SK-N-MC (cell line): ENCODE results near the gene SPTBN4.
"Not testable (repeated sequence)": the region's sequence is repeated elsewhere in the genome, so short reads cannot be mapped to it uniquely, and the experiment has no call there.

Experiments used
- DNase-seq: peaks from one replicate; pipeline ENCODE4 v3.0.0-alpha.2; 2011; ENCODE audit warnings: low read depth, low spot score
- H3K27ac ChIP-seq: fragments of 200-600 bp; sonication (generic); 2 replicates; pipeline ENCODE4 v1.5.1; 2016; ENCODE audit warnings: mixed run types
- H3K36me3 ChIP-seq: fragments of 200-600 bp; sonication (generic); 2 replicates; pipeline ENCODE4 v1.6.1; 2017; ENCODE audit warnings: antibody characterized with exemption, low read length, mixed read lengths; ENCODE audit not compliant: insufficient read depth
- H3K4me3 ChIP-seq: fragments of 200-600 bp; sonication (generic); 2 replicates; pipeline ENCODE4 v1.5.1; 2016
- H3K9ac ChIP-seq: fragments of 200-600 bp; sonication (generic); 2 replicates; pipeline ENCODE4 v1.8.0; 2017; ENCODE audit warnings: mixed run types, mixed read lengths; ENCODE audit not compliant: insufficient read length
- H3K9me3 ChIP-seq: fragments of 200-600 bp; sonication (generic); 2 replicates; pipeline ENCODE4 v1.6.1; 2017; ENCODE audit warnings: low read depth, mild to moderate bottlenecking, antibody characterized with exemption, low read length, moderate library complexity, mixed read lengths
- EZH2 ChIP-seq: fragments of 200-600 bp; sonication (generic); IDR thresholded peaks from one replicate; pipeline ENCODE4 v1.6.1; 2017; ENCODE audit warnings: antibody characterized with exemption
- FOXP2 ChIP-seq: optimal IDR thresholded peaks from 2 replicates; pipeline ENCODE3; 2011; ENCODE audit warnings: mild to moderate bottlenecking, moderate library complexity; ENCODE audit not compliant: insufficient read depth; ENCODE audit errors: extremely low read length, control extremely low read depth
- POLR2AphosphoS5 ChIP-seq: IDR thresholded peaks from 2 replicates; pipeline ENCODE4 v1.6.1; 2012; ENCODE audit warnings: mild to moderate bottlenecking, low read depth, low read length, borderline replicate concordance

The SPTBN4 gene

GRCh38 chr19:40458597-40458974 is 8.2 kb upstream of the SPTBN4 start:
- Histone ChIP-seq H3K9me3 (no peaks in the 10 kb centered on the region), H3K36me3 (no peaks in the 10 kb centered on the region)

GRCh38 chr19:40460185-40460584 is 6.6 kb upstream of the SPTBN4 start:
- Histone ChIP-seq H3K9me3 (no peaks in the 10 kb centered on the region), H3K4me3 (no peak overlapping the region), H3K27ac (no peak overlapping the region), H3K36me3 (no peaks in the 10 kb centered on the region), H3K9ac (no peak overlapping the region)
- no peak for DNase-seq
- TF ChIP-seq FOXP2 (no peak), EZH2 (no peak), POLR2AphosphoS5 (no peak)

More at GRCh38 chr19:40458597-40458974, 8.2 kb upstream of the SPTBN4 start:
- DNase-seq, result no peak
- no peak overlapping the region for H3K27ac ChIP-seq
- H3K4me3 ChIP-seq, result no peak overlapping the region
- H3K9ac ChIP-seq, result no peak overlapping the region
- no peak for TF ChIP-seq POLR2AphosphoS5
- no peak for TF ChIP-seq FOXP2

DNA sequence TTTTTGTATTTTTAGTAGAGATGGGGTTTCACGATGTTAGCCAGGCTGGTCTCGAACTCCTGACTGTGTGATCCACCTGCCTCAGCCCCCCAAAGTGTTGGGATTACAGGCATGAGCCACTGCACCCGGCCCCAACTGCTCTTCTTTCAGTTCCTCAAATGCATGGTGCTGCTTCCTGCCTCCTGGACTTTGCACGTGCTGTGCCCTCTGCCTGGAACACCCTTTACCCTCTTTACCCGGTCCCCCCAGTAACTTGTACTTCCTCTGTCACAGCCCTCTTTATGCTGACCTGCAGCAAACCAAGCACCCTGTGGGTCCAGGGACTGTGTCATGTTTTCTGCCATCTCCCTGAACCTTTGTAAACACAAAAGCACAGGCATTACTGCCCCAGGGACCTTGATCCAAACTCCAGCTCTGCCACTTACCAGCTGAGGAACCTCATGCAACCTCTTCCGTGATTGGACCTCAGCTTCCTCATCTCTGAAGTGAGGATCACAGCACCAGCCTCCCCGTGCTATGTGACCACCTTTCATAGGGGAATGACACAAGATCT is 5.1 kb upstream of the SPTBN4 start:
- DNase-seq, result no peak

DNA sequence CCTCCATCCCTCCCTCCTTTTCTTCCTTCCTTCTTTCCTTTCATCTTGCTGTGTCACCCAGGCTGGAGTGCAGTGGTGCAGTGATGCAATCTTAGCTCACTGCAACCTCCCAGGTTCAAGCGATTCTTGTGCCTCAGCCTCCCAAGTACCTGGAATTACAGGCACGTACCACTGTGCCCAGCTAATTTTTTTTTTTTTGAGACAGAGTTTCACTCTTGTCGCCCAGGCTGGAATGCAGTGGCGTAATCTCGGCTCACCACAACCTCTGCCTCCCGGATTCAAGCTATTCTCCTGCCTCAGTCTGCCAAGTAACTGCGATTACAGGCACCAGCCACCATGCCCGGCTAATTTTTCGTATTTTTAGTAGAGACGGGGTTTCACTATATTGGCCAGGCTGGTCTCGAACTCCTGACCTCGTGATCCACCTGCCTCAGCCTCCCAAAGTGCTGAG is 3.2 kb upstream of the SPTBN4 start:
- H3K36me3 ChIP-seq, H3K9me3 ChIP-seq, H3K9ac ChIP-seq, DNase-seq: not testable (repeated sequence)
- peak overlapping the region; percentile 94 for H3K27ac ChIP-seq
- 0 out of 2 replicates have a peak overlapping the region, but pooled peaks have one; percentile 89 for H3K4me3 ChIP-seq

More for the DNA sequence above, 5.1 kb upstream of the SPTBN4 start:
- Histone ChIP-seq H3K4me3 (no peak overlapping the region), H3K36me3 (no peaks in the 10 kb centered on the region), H3K27ac (no peak overlapping the region), H3K9ac (no peak overlapping the region), H3K9me3 (no peaks in the 10 kb centered on the region)
- TF ChIP-seq EZH2 (no peak), POLR2AphosphoS5 (no peak), FOXP2 (no peak)

- peak; percentile 69 for DNase-seq
- H3K9me3 ChIP-seq, result no peaks in the 10 kb centered on the region
- peak overlapping the region; percentile 89 for H3K4me3 ChIP-seq
- H3K36me3 ChIP-seq, result no peaks in the 10 kb centered on the region
- no peak for TF ChIP-seq FOXP2
- no peak for TF ChIP-seq EZH2
- TF ChIP-seq POLR2AphosphoS5, result no peak
- H3K9ac ChIP-seq, result peak overlapping the region; percentile 77
- peak overlapping the region; percentile 94 for H3K27ac ChIP-seq
Measured at GRCh38 chr19:40464059-40465024, 2.5 kb upstream of the SPTBN4 start.

GRCh38 chr19:40465025-40465556 is 1.7 kb upstream of the SPTBN4 start:
- H3K4me3 ChIP-seq, result peak overlapping the region; percentile 89
- no peaks in the 10 kb centered on the region for H3K36me3 ChIP-seq
- H3K27ac ChIP-seq, result peak overlapping the region; percentile 94
- TF ChIP-seq FOXP2, result no peak
- no peak for TF ChIP-seq EZH2
- TF ChIP-seq POLR2AphosphoS5, result no peak
- H3K9ac ChIP-seq, result peak overlapping the region; percentile 77
- DNase-seq, result no peak
- no peaks in the 10 kb centered on the region for H3K9me3 ChIP-seq

DNA sequence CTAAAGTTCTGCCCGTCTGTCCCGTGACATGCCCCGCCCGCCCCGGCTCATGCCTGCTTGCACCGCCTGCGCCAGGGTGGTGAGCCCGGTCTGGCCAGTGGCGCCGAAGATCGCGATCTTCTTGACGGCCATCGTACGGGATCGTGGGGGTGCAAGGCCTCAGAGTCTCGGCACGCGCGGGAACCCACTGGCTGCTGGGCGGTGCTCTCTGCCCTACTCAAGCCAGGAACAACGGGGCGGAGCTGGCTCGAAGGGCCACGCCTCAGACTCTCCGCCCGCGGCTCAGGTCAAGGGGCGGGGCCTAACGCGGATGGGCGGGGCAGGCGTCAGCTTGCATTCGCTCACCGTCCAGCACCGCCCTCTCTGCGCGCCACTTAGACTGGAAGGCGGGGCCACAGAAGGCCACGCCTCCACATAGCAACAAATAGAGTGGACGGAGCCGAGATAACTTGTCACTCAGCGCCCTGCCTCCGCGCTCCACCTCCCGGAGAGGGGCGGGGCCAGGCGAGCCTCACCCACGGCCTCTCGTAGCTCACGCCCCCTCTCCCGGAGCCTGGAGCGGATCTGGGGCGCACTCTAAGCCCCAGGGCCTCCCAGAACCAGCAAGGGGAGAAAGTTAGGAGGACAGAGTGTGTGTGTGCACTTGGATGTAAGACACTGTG is 1.1 kb upstream of the SPTBN4 start, which contains the start of gene BLVRB:
Gene BLVRB, minus strand, starts transcription at position 189 of the 662 bp plus-strand sequence. Its CDS starts 57 bp downstream, at position 132.
- Histone ChIP-seq H3K9ac (peak within 1 kb of the TSS; percentile 77), H3K9me3 (no peaks in the 10 kb centered on the region)
- TF ChIP-seq EZH2, result no peak
- TF ChIP-seq POLR2AphosphoS5, result peak; percentile 72; the same call in 1 of the 2 replicates
- peak; percentile 85 for TF ChIP-seq FOXP2

More for the DNA sequence above, 1.1 kb upstream of the SPTBN4 start, which contains the start of gene BLVRB:
- DNase-seq, result peak; percentile 93
- H3K36me3 ChIP-seq, result no peaks in the 10 kb centered on the region
- H3K27ac ChIP-seq, result peak within 1 kb of the TSS; percentile 94
- H3K4me3 ChIP-seq, result peak within 1 kb of the TSS; percentile 89
